Neural cell (in vitro differentiated cells): ENCODE measurements around the gene DGKB. TPM values are rescaled to one million over a fixed set of nuclear protein-coding genes. Genes with fewer than 3 reads are reported as not detected.

ENCODE experiments used
- H2AFZ ChIP-seq: fragments of 200-600, 300-800 bp; sonication (generic), shearing (Covaris generic); 2 replicates; pipeline ENCODE4 v1.6.0; 2014; ENCODE audit warnings: low read depth, mild to moderate bottlenecking, antibody characterized with exemption, low read length, moderate library complexity
- H3F3A ChIP-seq: fragments of 200-600 bp; shearing (Covaris generic); 2 replicates; pipeline ENCODE4 v1.6.1; 2016; ENCODE audit warnings: mild to moderate bottlenecking, moderate library complexity, mixed read lengths, antibody characterized with exemption, low read length; ENCODE audit not compliant: insufficient read depth, poor library complexity, severe bottlenecking
- H3K27ac ChIP-seq: fragments of 200-600, 300-800 bp; sonication (generic), shearing (Covaris generic); 2 replicates; pipeline ENCODE4 v1.5.1; 2014; ENCODE audit warnings: mild to moderate bottlenecking, low read length, moderate library complexity
- H3K27me3 ChIP-seq: fragments of 300-800, 200-600 bp; sonication (generic), shearing (Covaris generic); 2 replicates; pipeline ENCODE4 v1.6.0; 2014; ENCODE audit warnings: mild to moderate bottlenecking, low read depth, low read length, moderate library complexity; ENCODE audit not compliant: insufficient read depth
- H3K36me3 ChIP-seq: fragments of 300-800, 200-600 bp; sonication (generic), shearing (Covaris generic); 2 replicates; pipeline ENCODE4 v1.5.1; 2014; ENCODE audit warnings: mild to moderate bottlenecking, antibody characterized with exemption, low read length, moderate library complexity; ENCODE audit not compliant: insufficient read depth
- H3K4me2 ChIP-seq: fragments of 300-800, 200-600 bp; sonication (generic), shearing (Covaris generic); 2 replicates; pipeline ENCODE4 v1.6.0; 2014; ENCODE audit warnings: mild to moderate bottlenecking, low read length
- H3K4me3 ChIP-seq: fragments of 300-800, 200-600 bp; sonication (generic), shearing (Covaris generic); 2 replicates; pipeline ENCODE4 v1.5.1; 2014; ENCODE audit warnings: mild to moderate bottlenecking, low read length, moderate library complexity
- H3K79me2 ChIP-seq: fragments of 200-600 bp; shearing (Covaris generic); replicated peaks from 2 replicates; pipeline ENCODE4 v1.6.0; 2014; ENCODE audit warnings: mild to moderate bottlenecking, low read length, moderate library complexity; ENCODE audit not compliant: insufficient read depth
- H3K9ac ChIP-seq: fragments of 300-800, 200-600 bp; sonication (generic), shearing (Covaris generic); 2 replicates; pipeline ENCODE4 v1.6.1; 2016; ENCODE audit warnings: mild to moderate bottlenecking, low read length, mixed read lengths
- H3K9me2 ChIP-seq: fragments of 200-600 bp; shearing (Covaris generic); 2 replicates; pipeline ENCODE4 v1.6.1; 2016; ENCODE audit warnings: mild to moderate bottlenecking, low read length, mixed read lengths; ENCODE audit not compliant: insufficient read depth
- H3K9me3 ChIP-seq: fragments of 200-600, 300-800 bp; sonication (generic), shearing (Covaris generic); 2 replicates; pipeline ENCODE4 v1.6.1; 2016; ENCODE audit warnings: mild to moderate bottlenecking, mixed run types, low read length, moderate library complexity, mixed read lengths
- H4K20me1 ChIP-seq: fragments of 200-600 bp; shearing (Covaris generic); 2 replicates; pipeline ENCODE4 v1.6.1; 2016; ENCODE audit warnings: mild to moderate bottlenecking, mixed run types; ENCODE audit not compliant: insufficient read depth
- CTCF ChIP-seq: fragments of 450-650 bp; IDR thresholded peaks from 2 replicates; pipeline ENCODE4 v1.5.1; 2014; ENCODE audit warnings: antibody characterized with exemption, mild to moderate bottlenecking, moderate library complexity; ENCODE audit not compliant: poor library complexity, severe bottlenecking
- EP300 ChIP-seq: fragments of 450-650 bp; conservative IDR thresholded peaks from 2 replicates; pipeline ENCODE4 v1.6.1; 2014; ENCODE audit warnings: antibody characterized with exemption, mild to moderate bottlenecking, moderate library complexity; ENCODE audit not compliant: poor library complexity, severe bottlenecking
- EZH2 ChIP-seq: fragments of 200-600, 300-800 bp; shearing (Covaris generic), sonication (generic); IDR thresholded peaks from 2 replicates; pipeline ENCODE4 v1.6.1; 2014; ENCODE audit warnings: antibody characterized with exemption, low read length, borderline replicate concordance, mild to moderate bottlenecking; ENCODE audit not compliant: insufficient read depth, poor library complexity, severe bottlenecking
- MXI1 ChIP-seq: fragments of 450-650 bp; conservative IDR thresholded peaks from 2 replicates; pipeline ENCODE4 v1.6.1; 2014; ENCODE audit warnings: antibody characterized with exemption, mild to moderate bottlenecking; ENCODE audit not compliant: poor library complexity, severe bottlenecking
- POLR2AphosphoS5 ChIP-seq: IDR thresholded peaks from 2 replicates; pipeline ENCODE4 v1.6.1; 2012
- RAD21 ChIP-seq: fragments of 450-650 bp; conservative IDR thresholded peaks from 2 replicates; pipeline ENCODE4 v1.6.1; 2014; ENCODE audit warnings: antibody characterized with exemption, mild to moderate bottlenecking, moderate library complexity
- REST ChIP-seq: IDR thresholded peaks from 2 replicates; pipeline ENCODE4 v1.6.1; 2012; ENCODE audit warnings: borderline replicate concordance
- SMC3 ChIP-seq: fragments of 450-650 bp; conservative IDR thresholded peaks from 2 replicates; pipeline ENCODE4 v1.6.1; 2014; ENCODE audit warnings: antibody characterized with exemption, mild to moderate bottlenecking, moderate library complexity; ENCODE audit not compliant: poor library complexity
- TAF1 ChIP-seq: IDR thresholded peaks from 2 replicates; pipeline ENCODE4 v1.6.1; 2012; ENCODE audit warnings: low read depth
- polyA plus RNA-seq: library from polyadenylated mRNA; depleted of rRNA; stranded (reverse); fragments of >200 nt; gene quantifications from 2 replicates; pipeline ENCODE4 v1.2.3, GENCODE V29; 2014

DGKB gene
- polyA plus RNA-seq, 1 donor from 2014 or later, result 0.20 TPM

- H2AFZ ChIP-seq, result no peak overlapping the region
- TF ChIP-seq EP300, result no peak
- no peak for TF ChIP-seq EZH2
- TF ChIP-seq SMC3, result no peak
- TF ChIP-seq RAD21, result no peak
- no peak for TF ChIP-seq POLR2AphosphoS5
- no peaks in the 10 kb centered on the region for H3K27me3 ChIP-seq
- H3F3A ChIP-seq, result no peaks in the 10 kb centered on the region
- no peaks in the 10 kb centered on the region for H3K9me3 ChIP-seq
- H3K27ac ChIP-seq, result no peak overlapping the region
- no peak overlapping the region for H3K4me2 ChIP-seq
- H4K20me1 ChIP-seq, result no peaks in the 10 kb centered on the region
- H3K36me3 ChIP-seq, result no peaks in the 10 kb centered on the region
- H3K9me2 ChIP-seq, result no peaks in the 10 kb centered on the region
- H3K9ac ChIP-seq, result no peak overlapping the region
- no peaks in the 10 kb centered on the region for H3K79me2 ChIP-seq
- H3K4me3 ChIP-seq, result no peak overlapping the region
These were observed 26.5 kb downstream of the DGKB start for GRCh38 chr7:14875941-14876587.

GRCh38 chr7:14871880-14872279, 30.7 kb downstream of the DGKB start:
- Histone ChIP-seq H3K27ac (no peak overlapping the region), H3K36me3 (no peaks in the 10 kb centered on the region), H3K9me2 (no peaks in the 10 kb centered on the region), H3K9ac (no peak overlapping the region), H3K4me3 (no peak overlapping the region), H2AFZ (no peak overlapping the region), H3K9me3 (no peaks in the 10 kb centered on the region), H3K27me3 (no peaks in the 10 kb centered on the region), H4K20me1 (no peaks in the 10 kb centered on the region), H3F3A (no peaks in the 10 kb centered on the region), H3K79me2 (no peaks in the 10 kb centered on the region), H3K4me2 (no peak overlapping the region)
- TF ChIP-seq REST (no peak), SMC3 (no peak), EP300 (no peak), CTCF (no peak), TAF1 (no peak), MXI1 (no peak), RAD21 (no peak), EZH2 (no peak), POLR2AphosphoS5 (no peak)
